ENCODE data around the gene PTTG1IP. TPM values are rescaled to one million over a fixed set of nuclear protein-coding genes. Genes with fewer than 3 reads are reported as not detected.

The PTTG1IP gene
- total RNA-seq, 1 experiment from 2014 or later, result 96.0 TPM

DNA sequence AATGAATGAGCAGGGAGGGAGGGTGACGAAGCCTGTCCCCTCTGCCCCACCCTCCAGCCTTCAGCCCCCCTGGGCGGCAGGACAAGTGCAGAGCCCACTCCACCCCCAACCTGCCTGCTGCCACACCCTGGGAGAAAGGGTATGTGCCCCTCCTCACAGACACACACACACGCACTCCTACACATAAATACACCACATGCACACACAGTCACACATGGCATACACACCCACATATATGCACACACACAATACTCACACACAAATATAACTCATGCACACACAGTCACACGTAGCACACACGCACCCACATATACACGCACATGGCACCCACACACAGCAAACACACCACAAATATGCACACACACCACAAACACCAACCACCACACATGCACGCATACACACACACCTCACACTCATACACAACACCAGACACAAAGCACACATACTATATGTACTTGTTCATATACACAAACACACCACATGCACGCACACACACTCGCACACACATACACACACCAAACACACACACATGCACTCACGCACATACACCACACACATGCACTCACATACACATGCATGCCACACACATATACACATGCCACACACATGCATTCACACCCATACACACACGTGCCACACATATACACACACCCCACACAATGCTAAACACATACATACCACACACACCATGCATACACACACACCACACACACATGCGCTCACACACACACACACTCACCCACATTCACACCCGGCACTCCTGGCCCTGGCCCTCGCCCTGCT is 30.8 kb upstream of the PTTG1IP start:
- Mint-ChIP-seq H3K36me3 (no peaks in the 10 kb centered on the region; the same call in 1 of the 2 replicates), H3K9me3 (peaks cover 15% of the 10 kb centered on the region), H3K27me3 (ENCODE audit: low read depth) (no peaks in the 10 kb centered on the region), H3K27ac (peak overlapping the region; percentile 3; the same call in 1 of the 2 replicates), H3K4me1 (no peaks in the 10 kb centered on the region; the same call in 1 of the 2 replicates), H3K4me3 (no peak overlapping the region)
- no peak for TF ChIP-seq OVOL2 (CRISPR knock-in tag; IDR thresholded peaks at IDR 0.05; ENCODE audit: borderline replicate concordance)
- DNase-seq (ENCODE audit: low spot score) (no peak), ATAC-seq (no peak)
- CTCF ChIA-PET, result no interaction called here
- POLR2A ChIA-PET, result no interaction called here

DNA sequence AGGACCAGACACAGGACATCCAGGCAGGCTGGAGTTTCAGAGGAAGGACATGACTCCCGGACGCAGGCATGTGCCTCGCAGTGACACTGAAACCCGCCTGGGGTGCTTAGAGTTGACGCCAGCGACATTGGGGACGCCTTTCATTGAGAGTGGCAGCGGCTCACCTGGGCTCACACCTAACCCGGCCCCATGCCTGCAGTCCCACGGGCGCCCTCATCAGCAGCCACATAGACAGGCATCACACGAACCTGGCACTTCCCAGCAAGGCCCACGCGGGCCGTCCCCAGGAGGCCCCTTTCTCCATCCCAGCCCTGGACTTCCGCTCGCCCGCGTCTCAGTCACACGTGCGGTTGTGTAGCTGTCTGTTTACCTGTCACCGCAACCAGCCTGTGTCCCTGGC is 30.2 kb upstream of the PTTG1IP start:
- ATAC-seq (no peak), DNase-seq (ENCODE audit: low spot score) (no peak)
- H3K9me3 Mint-ChIP-seq, result peaks cover 15% of the 10 kb centered on the region
- no peaks in the 10 kb centered on the region; the same call in 1 of the 2 replicates for H3K36me3 Mint-ChIP-seq
- H3K27me3 Mint-ChIP-seq (ENCODE audit: low read depth), result no peaks in the 10 kb centered on the region
- no peaks in the 10 kb centered on the region; the same call in 1 of the 2 replicates for H3K4me1 Mint-ChIP-seq
- ChIA-PET CTCF (no interaction called here), POLR2A (no interaction called here)
- no peak for TF ChIP-seq ZNF263 (CRISPR knock-in tag; IDR thresholded peaks at IDR 0.05; ENCODE audit: low read depth)
- TF ChIP-seq IRF2 (CRISPR knock-in tag; IDR thresholded peaks at IDR 0.05; ENCODE audit: borderline replicate concordance, low read depth), result no peak
- no peak for TF ChIP-seq HMGA2 (CRISPR knock-in tag; IDR thresholded peaks at IDR 0.05)
- no peak for TF ChIP-seq ATF1 (CRISPR knock-in tag; IDR thresholded peaks at IDR 0.05)
- TF ChIP-seq TCF7 (CRISPR knock-in tag; IDR thresholded peaks at IDR 0.05; ENCODE audit: low read depth), result no peak
- TF ChIP-seq, protein P1, sequence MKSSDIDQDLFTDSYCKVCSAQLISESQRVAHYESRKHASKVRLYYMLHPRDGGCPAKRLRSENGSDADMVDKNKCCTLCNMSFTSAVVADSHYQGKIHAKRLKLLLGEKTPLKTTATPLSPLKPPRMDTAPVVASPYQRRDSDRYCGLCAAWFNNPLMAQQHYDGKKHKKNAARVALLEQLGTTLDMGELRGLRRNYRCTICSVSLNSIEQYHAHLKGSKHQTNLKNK (CRISPR knock-in tag; IDR thresholded peaks at IDR 0.05), result no peak
- TF ChIP-seq CREB1 (CRISPR knock-in tag; IDR thresholded peaks at IDR 0.05), result no peak
- no peak overlapping the region for H3K27ac Mint-ChIP-seq
- no peak overlapping the region for H3K4me3 Mint-ChIP-seq

DNA sequence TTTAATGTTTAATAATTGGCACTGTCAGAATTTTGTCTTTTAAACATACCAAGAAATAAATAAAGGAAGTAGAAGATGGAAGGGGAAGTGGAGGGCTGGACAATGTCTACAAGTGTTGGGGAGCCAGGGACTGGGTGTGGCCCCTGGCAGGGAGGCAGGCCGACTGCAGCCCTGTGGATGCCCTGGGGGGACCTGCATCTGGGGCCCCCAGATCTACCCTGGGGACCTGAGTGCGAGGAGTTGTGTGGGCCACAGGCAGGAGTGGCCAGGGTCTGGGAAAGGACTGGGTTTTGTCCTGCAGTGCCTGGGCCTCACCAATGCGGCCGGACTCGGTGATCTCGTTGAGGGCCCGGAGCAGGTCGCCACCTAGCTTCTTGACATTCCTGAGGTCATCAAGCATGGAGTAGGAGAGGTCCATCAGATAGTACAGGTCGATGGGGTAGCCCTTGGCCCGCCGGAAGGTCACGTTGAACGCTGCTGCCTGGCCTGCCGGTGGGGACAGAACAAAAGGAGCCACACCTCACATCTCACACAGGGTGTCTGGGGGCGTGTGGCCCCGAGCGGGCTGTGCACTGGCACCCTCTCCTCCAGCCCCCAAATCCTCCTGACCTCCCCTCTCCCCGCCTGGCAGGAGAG is 29.7 kb upstream of the PTTG1IP start:
- POLR2A ChIA-PET, result interaction anchor here (0.6 kb wide), 1 partner anchor 19 kb away, joined by 6 read pairs; no protein-coding TSS in a partner anchor
- Mint-ChIP-seq H3K9me3 (peaks cover 15% of the 10 kb centered on the region), H3K27ac (no peak overlapping the region), H3K27me3 (ENCODE audit: low read depth) (no peaks in the 10 kb centered on the region), H3K36me3 (no peaks in the 10 kb centered on the region; the same call in 1 of the 2 replicates), H3K4me1 (no peaks in the 10 kb centered on the region; the same call in 1 of the 2 replicates), H3K4me3 (no peak overlapping the region)
- TF ChIP-seq, protein P1 (CRISPR knock-in tag; IDR thresholded peaks at IDR 0.05), result no peak
- TF ChIP-seq, protein P2, sequence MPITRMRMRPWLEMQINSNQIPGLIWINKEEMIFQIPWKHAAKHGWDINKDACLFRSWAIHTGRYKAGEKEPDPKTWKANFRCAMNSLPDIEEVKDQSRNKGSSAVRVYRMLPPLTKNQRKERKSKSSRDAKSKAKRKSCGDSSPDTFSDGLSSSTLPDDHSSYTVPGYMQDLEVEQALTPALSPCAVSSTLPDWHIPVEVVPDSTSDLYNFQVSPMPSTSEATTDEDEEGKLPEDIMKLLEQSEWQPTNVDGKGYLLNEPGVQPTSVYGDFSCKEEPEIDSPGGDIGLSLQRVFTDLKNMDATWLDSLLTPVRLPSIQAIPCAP (CRISPR knock-in tag; IDR thresholded peaks at IDR 0.05), result no peak
- TF ChIP-seq PRRX2 (CRISPR knock-in tag; IDR thresholded peaks at IDR 0.05), result no peak
- TF ChIP-seq NR1H2 (CRISPR knock-in tag; IDR thresholded peaks at IDR 0.05), result no peak
- TF ChIP-seq, protein P3, sequence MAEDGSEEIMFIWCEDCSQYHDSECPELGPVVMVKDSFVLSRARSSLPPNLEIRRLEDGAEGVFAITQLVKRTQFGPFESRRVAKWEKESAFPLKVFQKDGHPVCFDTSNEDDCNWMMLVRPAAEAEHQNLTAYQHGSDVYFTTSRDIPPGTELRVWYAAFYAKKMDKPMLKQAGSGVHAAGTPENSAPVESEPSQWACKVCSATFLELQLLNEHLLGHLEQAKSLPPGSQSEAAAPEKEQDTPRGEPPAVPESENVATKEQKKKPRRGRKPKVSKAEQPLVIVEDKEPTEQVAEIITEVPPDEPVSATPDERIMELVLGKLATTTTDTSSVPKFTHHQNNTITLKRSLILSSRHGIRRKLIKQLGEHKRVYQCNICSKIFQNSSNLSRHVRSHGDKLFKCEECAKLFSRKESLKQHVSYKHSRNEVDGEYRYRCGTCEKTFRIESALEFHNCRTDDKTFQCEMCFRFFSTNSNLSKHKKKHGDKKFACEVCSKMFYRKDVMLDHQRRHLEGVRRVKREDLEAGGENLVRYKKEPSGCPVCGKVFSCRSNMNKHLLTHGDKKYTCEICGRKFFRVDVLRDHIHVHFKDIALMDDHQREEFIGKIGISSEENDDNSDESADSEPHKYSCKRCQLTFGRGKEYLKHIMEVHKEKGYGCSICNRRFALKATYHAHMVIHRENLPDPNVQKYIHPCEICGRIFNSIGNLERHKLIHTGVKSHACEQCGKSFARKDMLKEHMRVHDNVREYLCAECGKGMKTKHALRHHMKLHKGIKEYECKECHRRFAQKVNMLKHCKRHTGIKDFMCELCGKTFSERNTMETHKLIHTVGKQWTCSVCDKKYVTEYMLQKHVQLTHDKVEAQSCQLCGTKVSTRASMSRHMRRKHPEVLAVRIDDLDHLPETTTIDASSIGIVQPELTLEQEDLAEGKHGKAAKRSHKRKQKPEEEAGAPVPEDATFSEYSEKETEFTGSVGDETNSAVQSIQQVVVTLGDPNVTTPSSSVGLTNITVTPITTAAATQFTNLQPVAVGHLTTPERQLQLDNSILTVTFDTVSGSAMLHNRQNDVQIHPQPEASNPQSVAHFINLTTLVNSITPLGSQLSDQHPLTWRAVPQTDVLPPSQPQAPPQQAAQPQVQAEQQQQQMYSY (CRISPR knock-in tag; IDR thresholded peaks at IDR 0.05), result no peak
- TF ChIP-seq, protein P4, sequence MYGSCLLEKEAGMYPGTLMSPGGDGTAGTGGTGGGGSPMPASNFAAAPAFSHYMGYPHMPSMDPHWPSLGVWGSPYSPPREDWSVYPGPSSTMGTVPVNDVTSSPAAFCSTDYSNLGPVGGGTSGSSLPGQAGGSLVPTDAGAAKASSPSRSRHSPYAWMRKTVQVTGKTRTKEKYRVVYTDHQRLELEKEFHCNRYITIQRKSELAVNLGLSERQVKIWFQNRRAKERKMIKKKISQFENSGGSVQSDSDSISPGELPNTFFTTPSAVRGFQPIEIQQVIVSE (CRISPR knock-in tag; IDR thresholded peaks at IDR 0.05; ENCODE audit: borderline replicate concordance), result no peak
- no peak for TF ChIP-seq GRHL2 (CRISPR knock-in tag; IDR thresholded peaks at IDR 0.05; ENCODE audit: insufficient replicate concordance, severe bottlenecking)
- no peak for TF ChIP-seq SP1 (CRISPR knock-in tag; conservative IDR thresholded peaks at IDR 0.05)
- DNase-seq (ENCODE audit: low spot score) (no peak), ATAC-seq (no peak)
- CTCF ChIA-PET, result no interaction called here
